ENCODE data around the gene RC3H2. TPM values are rescaled to one million over a fixed set of nuclear protein-coding genes. Genes with fewer than 3 reads are reported as not detected.

The RC3H2 gene
- total and polyA plus RNA-seq, 2 of the 8 experiments (the other 6 are each of a cell fraction or from before 2014, with no cell fraction given) = 11.2 to 38.4 TPM

DNA sequence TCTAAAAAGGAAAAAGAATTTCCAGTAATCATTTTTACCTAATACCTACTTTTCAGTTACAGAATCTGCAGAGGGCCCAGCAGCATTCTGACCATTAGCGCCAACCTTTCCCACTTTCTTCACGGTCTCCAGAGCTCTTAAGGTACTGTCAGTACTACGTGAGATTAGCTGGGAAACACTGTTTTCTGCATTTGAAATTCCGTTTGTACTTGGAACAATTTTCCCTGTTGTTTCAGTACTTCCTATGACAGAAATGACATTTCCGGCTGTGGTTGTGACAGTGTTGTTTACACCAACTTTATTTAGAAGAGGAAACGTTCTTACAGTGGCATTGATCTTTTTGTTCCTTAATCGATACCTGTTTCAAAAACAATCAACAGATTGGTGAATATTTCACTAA lies 39.9 kb downstream of the RC3H2 start:
- Histone ChIP-seq H2BK20ac (ENCODE audit: low read length) (no peak overlapping the region), H4K5ac (ENCODE audit: insufficient read length, low read depth, low read length) (no peak overlapping the region), H3K4me1 (replicated peaks in 1 of 4; ENCODE audit: control insufficient read depth in 3 of 4, insufficient read depth in 4 of 4, low read length in 3 of 4) (no peaks in the 10 kb centered on the region), H2BK12ac (ENCODE audit: low read depth, low read length) (no peak overlapping the region), H2AFZ (ENCODE audit: low read length) (no peak overlapping the region), H3K4me2 (ENCODE audit: insufficient read depth in 1 of 2, low read depth in 2 of 2, low read length in 2 of 2) (no peak overlapping the region), H3K4ac (replicated peaks; ENCODE audit: insufficient read length, low read depth, low read length) (no peak overlapping the region), H3K79me2 (ENCODE audit: control insufficient read depth in 1 of 2, insufficient read depth in 2 of 2, low read length in 2 of 2) (no peaks in the 10 kb centered on the region), H3K9me3 (ENCODE audit: insufficient read depth in 2 of 2, low read depth in 1 of 2, low read length in 1 of 2) (no peaks in the 10 kb centered on the region; a peak in 1 of 4 replicates), H3K9ac (replicated peaks in 1 of 4; ENCODE audit: extremely low read depth in 1 of 4, low read depth in 3 of 4, low read length in 3 of 4) (no peak overlapping the region), H2BK15ac (ENCODE audit: low read length) (no peak overlapping the region), H4K91ac (replicated peaks; ENCODE audit: insufficient read length, low read length) (no peak overlapping the region), H4K20me1 (replicated peaks in 1 of 2; ENCODE audit: control insufficient read depth in 1 of 2, insufficient read depth in 2 of 2, low read length in 2 of 2) (no peaks in the 10 kb centered on the region), H3K18ac (ENCODE audit: extremely low read depth, low read length) (no peak overlapping the region), H2BK120ac (replicated peaks; ENCODE audit: low read depth, low read length) (no peak overlapping the region), H2BK5ac (ENCODE audit: low read depth, low read length) (no peak overlapping the region), H3K36me3 (ENCODE audit: control insufficient read depth in 2 of 4, insufficient read depth in 4 of 4, low read length in 3 of 4) (peaks cover 4 to 35% (median 17%) of the 10 kb centered on the region in 4 experiments), H3K56ac (replicated peaks; ENCODE audit: insufficient read length, low read depth, low read length) (no peak overlapping the region), H3K27ac (ENCODE audit: low read depth, low read length) (no peak overlapping the region), H3K4me3 (ENCODE audit: extremely low read depth in 1 of 4, insufficient read depth in 2 of 4, low read depth in 3 of 4, low read length in 4 of 4) (no peak overlapping the region), H3K23ac (ENCODE audit: insufficient read length) (no peak overlapping the region), H3K27me3 (replicated peaks in 1 of 4; ENCODE audit: control insufficient read depth in 3 of 4, extremely low read depth in 1 of 4, insufficient read depth in 3 of 4, low read length in 3 of 4) (no peaks in the 10 kb centered on the region), H4K8ac (ENCODE audit: extremely low read depth, insufficient read depth, low read length) (no peak overlapping the region), H3K23me2 (ENCODE audit: low read depth, low read length) (no peaks in the 10 kb centered on the region), H2AK5ac (ENCODE audit: low read depth, low read length) (no peak overlapping the region), H3K79me1 (ENCODE audit: low read depth, low read length) (no peaks in the 10 kb centered on the region), H3K14ac (ENCODE audit: insufficient read length) (no peak overlapping the region)
- ChIA-PET CTCF (ENCODE audit: partially characterized antibody) (no interaction called here), POLR2A (ENCODE audit: partially characterized antibody) (interaction anchor here (0.9 kb wide), 1 partner anchor 8 kb away, joined by 5 read pairs; no protein-coding TSS in a partner anchor)
- no peak for DNase-seq (ENCODE audit: low read depth in 1 of 2, low spot score in 2 of 2)
- no peak for FAIRE-seq
- 94% methylated on average over 7 of the region's 7 CpGs; no CpG with 5 or more reads in 1 of the 2 experiments for WGBS, 2 experiments (ENCODE audit: extremely low coverage in 1 of 2, insufficient coverage in 1 of 2, insufficient read length in 1 of 2, insufficient replicate concordance in 2 of 2, low coverage in 1 of 2, low lambda C conversion rate in 2 of 2, missing lambda C conversion rate in 1 of 2)
- TF ChIP-seq NRF1 (IDR thresholded peaks at IDR 0.05; ENCODE audit: low read depth, low read length) (no peak), CHD2 (IDR thresholded peaks at IDR 0.05; ENCODE audit: low read length) (no peak), HDAC6 (IDR thresholded peaks at IDR 0.05; ENCODE audit: low read depth, low read length) (no peak), SIRT6 (IDR thresholded peaks at IDR 0.05; ENCODE audit: low read length) (no peak), CEBPB (IDR thresholded peaks at IDR 0.05; ENCODE audit: low read depth, low read length) (no peak), KDM4A (IDR thresholded peaks at IDR 0.05; ENCODE audit: low read depth, low read length, severe bottlenecking) (no peak)
